Upper lobe of left lung (tissue), 6 donors: ENCODE results near the gene DGAT2L6. TPM values are rescaled to one million over a fixed set of nuclear protein-coding genes. Genes with fewer than 3 reads are reported as not detected.
"Not testable (repeated sequence)": the region's sequence is repeated elsewhere in the genome, so short reads cannot be mapped to it uniquely, and the experiment has no call there.

Experiments used
- ATAC-seq, 2 donors: fragments of 200-7000 bp; cut with Tn5 transposase; one replicate each; pipeline ENCODE4 v1.9.1; 2022; ENCODE audit warnings: mild to moderate bottlenecking in 2 of 2, moderate library complexity in 2 of 2; ENCODE audit not compliant: low FRiP score in 2 of 2
- DNase-seq, 2 donors: peaks; one replicate each; pipeline ENCODE4 v3.0.0-alpha.2; 2019 to 2020
- H3K27ac ChIP-seq, 4 donors: fragments of 200-600 bp; sonication (generic); one replicate each; pipeline ENCODE4 v1.5.1; 2016 to 2019
- H3K27me3 ChIP-seq, 4 donors: fragments of 200-600 bp; sonication (generic); one replicate each; pipeline ENCODE4 v1.5.1; 2017 to 2019
- H3K36me3 ChIP-seq, 4 donors: fragments of 200-600 bp; sonication (generic); one replicate each; pipeline ENCODE4 v1.5.1; 2016 to 2019
- H3K4me1 ChIP-seq, 4 donors: fragments of 200-600 bp; sonication (generic); one replicate each; pipeline ENCODE4 v1.5.1; 2018 to 2019
- H3K4me3 ChIP-seq, 4 donors: fragments of 200-600 bp; sonication (generic); one replicate each; pipeline ENCODE4 v1.5.1; 2017 to 2019; ENCODE audit warnings: mild to moderate bottlenecking in 2 of 4, moderate library complexity in 1 of 4
- H3K9me3 ChIP-seq, 4 donors: fragments of 200-600 bp; sonication (generic); one replicate each; pipeline ENCODE4 v1.5.1; 2018 to 2019
- CTCF ChIP-seq, 6 experiments: fragments of 450-650 bp in 4 of 6; fragments of 200-600 bp in 2 of 6; sonication (generic) in 2 of 6; IDR thresholded peaks; one replicate each; pipeline ENCODE4 v1.5.1; 2016 to 2019; ENCODE audit warnings: antibody characterized with exemption in 6 of 6
- EP300 ChIP-seq, 4 donors: sonication (generic); formaldehyde crosslinking; IDR thresholded peaks; one replicate each; pipeline ENCODE4 v1.5.1; 2017; ENCODE audit warnings: antibody characterized with exemption in 4 of 4, control low read depth in 2 of 4
- POLR2A ChIP-seq, 4 donors: fragments of 450-650 bp; IDR thresholded peaks; one replicate each; pipeline ENCODE4 v1.5.1; 2016 to 2017; ENCODE audit warnings: antibody characterized with exemption in 4 of 4, mild to moderate bottlenecking in 2 of 4
- POLR2AphosphoS5 ChIP-seq, 2 donors: sonication (generic); formaldehyde crosslinking; IDR thresholded peaks; one replicate each; pipeline ENCODE4 v1.5.1; 2017; ENCODE audit warnings: antibody characterized with exemption in 2 of 2
- WGBS, 2 donors: methylation state at CpG; one replicate each; pipeline ENCODE4 v1.1.5; 2017 to 2018; 5-methylcytosine and 5-hydroxymethylcytosine counted together
- total RNA-seq, 6 donors: library from RNA; depleted of rRNA in 4 of 6; stranded (reverse); fragments of >200 nt in 4 of 6; gene quantifications; one replicate each; pipeline versions ENCODE4 v1.1.0 to v1.2.1, GENCODE V29; 2016 to 2021
- donor health status: DM: no; HTN: no; CAD: no; lungs with moderate emphysema.
- donor health status: DM: no; HTN: yes; CAD: no; lungs with severe emphysema.

Gene DGAT2L6
- total RNA-seq, 6 donors from 2014 or later: not detected

GRCh38 chrX:70240751-70241150 is 63.5 kb downstream of the DGAT2L6 start:
- no peak for DNase-seq
- H3K27ac ChIP-seq: no peak overlapping the region
- H3K36me3 ChIP-seq: no peaks in the 10 kb centered on the region
- no peaks in the 10 kb centered on the region for H3K27me3 ChIP-seq
- TF ChIP-seq CTCF (IDR thresholded peaks at IDR 0.05) (no peak), POLR2AphosphoS5 (IDR thresholded peaks at IDR 0.05) (no peak), EP300 (IDR thresholded peaks at IDR 0.05) (no peak), POLR2A (IDR thresholded peaks at IDR 0.05) (no peak)
- no peaks in the 10 kb centered on the region for H3K4me1 ChIP-seq
- WGBS, 2 donors: 95 to 100% methylated on average over 1 of the region's 1 CpG
- ATAC-seq: no peak
- no peaks in the 10 kb centered on the region for H3K9me3 ChIP-seq
- H3K4me3 ChIP-seq: no peak overlapping the region

- Histone ChIP-seq H3K27ac (no peak overlapping the region), H3K4me1 (no peaks in the 10 kb centered on the region), H3K36me3 (no peaks in the 10 kb centered on the region), H3K27me3 (no peaks in the 10 kb centered on the region), H3K4me3 (no peak overlapping the region), H3K9me3 (no peaks in the 10 kb centered on the region)
- DNase-seq (no peak), ATAC-seq (no peak)
- TF ChIP-seq EP300 (IDR thresholded peaks at IDR 0.05) (no peak), POLR2AphosphoS5 (IDR thresholded peaks at IDR 0.05) (no peak), CTCF (IDR thresholded peaks at IDR 0.05) (no peak), POLR2A (IDR thresholded peaks at IDR 0.05) (no peak)
- 73 to 87% methylated on average over 2 of the region's 2 CpGs for WGBS, 2 donors
Observed at GRCh38 chrX:70241501-70241900, 64.2 kb downstream of the DGAT2L6 start.

GRCh38 chrX:70243601-70244000 is 66.3 kb downstream of the DGAT2L6 start:
- not testable (repeated sequence) for H3K4me3 ChIP-seq, ATAC-seq, H3K27me3 ChIP-seq, H3K36me3 ChIP-seq, H3K9me3 ChIP-seq, DNase-seq, H3K27ac ChIP-seq, H3K4me1 ChIP-seq
- WGBS, 2 donors: 83 to 100% methylated on average over 1 to 5 of the region's 5 CpGs

GRCh38 chrX:70244881-70245280 is 67.6 kb downstream of the DGAT2L6 start:
- no peak for TF ChIP-seq EP300 (IDR thresholded peaks at IDR 0.05)
- Histone ChIP-seq H3K27ac (no peak overlapping the region), H3K9me3 (no peaks in the 10 kb centered on the region), H3K36me3 (no peaks in the 10 kb centered on the region), H3K27me3 (no peaks in the 10 kb centered on the region), H3K4me3 (no peak overlapping the region), H3K4me1 (no peaks in the 10 kb centered on the region)
- ATAC-seq (no peak), DNase-seq (no peak)
- WGBS, 2 donors: 74 to 97% methylated on average over 6 of the region's 6 CpGs

GRCh38 chrX:70247252-70247651 is 70.0 kb downstream of the DGAT2L6 start:
- TF ChIP-seq CTCF (IDR thresholded peaks at IDR 0.05): no peak
- no peak for TF ChIP-seq POLR2AphosphoS5 (IDR thresholded peaks at IDR 0.05)
- no peak for TF ChIP-seq EP300 (IDR thresholded peaks at IDR 0.05)
- no peak for TF ChIP-seq POLR2A (IDR thresholded peaks at IDR 0.05)

GRCh38 chrX:70252491-70252890 is 75.2 kb downstream of the DGAT2L6 start:
- no peak overlapping the region for H3K4me3 ChIP-seq

More at GRCh38 chrX:70247252-70247651, 70.0 kb downstream of the DGAT2L6 start:
- WGBS, 2 donors: 75 to 95% methylated on average over 2 of the region's 2 CpGs
- Histone ChIP-seq H3K4me3 (no peak overlapping the region), H3K9me3 (no peaks in the 10 kb centered on the region), H3K27me3 (no peaks in the 10 kb centered on the region), H3K36me3 (no peaks in the 10 kb centered on the region), H3K4me1 (no peaks in the 10 kb centered on the region), H3K27ac (no peak overlapping the region)
- DNase-seq: no peak
- no peak for ATAC-seq

More at GRCh38 chrX:70252491-70252890, 75.2 kb downstream of the DGAT2L6 start:
- no peaks in the 10 kb centered on the region for H3K27me3 ChIP-seq
- no peaks in the 10 kb centered on the region for H3K4me1 ChIP-seq
- H3K9me3 ChIP-seq: no peaks in the 10 kb centered on the region
- H3K27ac ChIP-seq: no peak overlapping the region
- ATAC-seq (no peak), DNase-seq (no peak)
- WGBS, 2 donors: 53 to 56% methylated on average over 2 of the region's 2 CpGs
- no peak for TF ChIP-seq POLR2AphosphoS5 (IDR thresholded peaks at IDR 0.05)
- TF ChIP-seq CTCF (IDR thresholded peaks at IDR 0.05): no peak
- TF ChIP-seq POLR2A (IDR thresholded peaks at IDR 0.05): no peak
- no peak for TF ChIP-seq EP300 (IDR thresholded peaks at IDR 0.05)
- no peaks in the 10 kb centered on the region for H3K36me3 ChIP-seq
